OCI-LY7 (cell line): ENCODE measurements around the gene PLEKHH3.

Source experiments
- CTCF ChIP-seq: fragments of 200-600 bp; sonication (generic); conservative IDR thresholded peaks from 2 replicates; pipeline ENCODE4 v1.5.1; 2014; ENCODE audit warnings: mild to moderate bottlenecking, antibody characterized with exemption, low read length, moderate library complexity, mixed read lengths
- EZH2phosphoT487 ChIP-seq: fragments of 200-600 bp; sonication (generic); IDR thresholded peaks from 2 replicates; pipeline ENCODE4 v1.6.1; 2018; ENCODE audit warnings: low read depth, borderline replicate concordance, mild to moderate bottlenecking, mixed run types, antibody characterized with exemption, low read length, moderate library complexity, mixed read lengths

GRCh38 chr17:42680331-42680808 is 3.6 kb upstream of the PLEKHH3 start:
- TF ChIP-seq CTCF (no peak), EZH2phosphoT487 (no peak)
